Epithelial cell of proximal tubule (primary cell): ENCODE measurements around the gene LRRTM4. TPM values are rescaled to one million over a fixed set of nuclear protein-coding genes. Genes with fewer than 3 reads are reported as not detected.

Experiments used
- DNase-seq: peaks from one replicate; pipeline ENCODE4 v3.0.0-alpha.2; 2011; ENCODE audit warnings: low read depth
- H3K4me3 ChIP-seq: 2 replicates; pipeline ENCODE4 v1.5.1; 2011; ENCODE audit warnings: low read depth, mild to moderate bottlenecking, low read length
- CTCF ChIP-seq: conservative IDR thresholded peaks from 2 replicates; pipeline ENCODE4 v1.5.1; 2012; ENCODE audit warnings: low read depth, mild to moderate bottlenecking, low read length
- total RNA-seq: library from RNA; depleted of rRNA; stranded (reverse); fragments of >200 nt; gene quantifications from 2 replicates; pipeline ENCODE4 v1.2.3, GENCODE V29; 2015

LRRTM4 gene
- total RNA-seq, 1 donor from 2014 or later: not detected

DNA sequence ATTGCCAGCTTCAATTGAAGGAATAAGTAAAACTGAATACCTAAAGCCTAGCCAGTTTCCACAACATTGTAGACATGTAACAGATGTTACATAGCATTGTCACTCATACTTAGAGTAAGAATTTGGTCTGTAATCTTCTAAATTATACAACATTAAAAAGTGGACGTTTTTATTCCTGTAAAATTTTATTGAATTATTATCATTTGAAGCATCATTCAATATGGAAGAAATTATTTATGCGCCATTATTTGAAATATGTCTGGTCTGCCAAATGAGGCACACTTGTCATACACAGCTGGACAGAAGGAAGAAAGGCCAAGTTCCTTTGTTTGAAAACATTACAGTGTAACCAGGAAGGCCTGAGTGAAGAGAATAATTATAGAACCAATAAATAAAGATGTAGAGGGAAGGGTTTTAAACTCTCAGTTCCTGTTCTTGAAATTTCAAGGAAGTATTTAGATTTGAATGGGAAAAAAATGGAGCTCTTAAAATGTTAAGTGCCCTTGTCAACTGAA lies 575.5 kb downstream of the LRRTM4 start:
- DNase-seq: no peak
- no peak overlapping the region for H3K4me3 ChIP-seq
- TF ChIP-seq CTCF: no peak

DNA sequence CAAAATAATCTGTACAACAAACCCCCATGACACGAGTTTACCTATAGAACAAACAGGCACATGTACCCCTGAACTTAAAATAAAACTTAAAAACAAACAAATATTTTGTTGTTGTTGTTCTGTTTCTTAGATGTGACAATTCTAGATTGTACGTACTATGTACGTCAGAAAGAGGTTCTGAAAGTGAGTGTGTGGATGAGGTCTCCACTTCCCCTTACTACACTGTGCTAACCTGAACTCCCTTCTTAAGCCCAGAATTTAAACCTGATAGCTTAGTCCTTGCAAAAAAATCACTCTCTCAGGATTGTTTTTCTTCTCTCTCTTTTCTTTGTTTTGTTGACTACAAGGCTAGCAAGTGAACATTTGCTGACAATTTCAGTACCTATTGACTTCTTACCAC lies 581.6 kb downstream of the LRRTM4 start:
- TF ChIP-seq CTCF: no peak
- no peak overlapping the region for H3K4me3 ChIP-seq
- DNase-seq: no peak

DNA sequence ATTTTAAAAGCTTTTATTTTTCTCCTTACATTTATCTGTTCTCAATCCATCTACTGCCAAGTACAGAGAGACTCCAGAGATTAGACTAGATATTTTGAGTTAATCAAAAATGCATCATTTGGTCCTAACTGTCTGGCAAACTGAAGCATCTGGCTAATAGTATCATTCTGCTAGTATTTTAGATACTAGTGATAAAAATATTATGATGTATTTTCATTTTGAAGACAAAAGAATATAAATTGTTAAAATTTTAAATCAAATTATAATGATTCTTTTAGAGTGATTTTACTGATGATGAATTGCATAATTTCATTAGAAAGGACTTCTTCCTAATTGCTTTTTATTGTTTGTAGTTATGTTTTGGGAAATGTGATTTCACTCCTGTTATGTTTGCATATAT lies 584.0 kb downstream of the LRRTM4 start:
- no peak for TF ChIP-seq CTCF
- no peak overlapping the region for H3K4me3 ChIP-seq
- DNase-seq: no peak

GRCh38 chr2:76932550-76932949 lies 589.6 kb downstream of the LRRTM4 start:
- TF ChIP-seq CTCF: no peak
- H3K4me3 ChIP-seq: no peak overlapping the region
- no peak for DNase-seq

GRCh38 chr2:76930056-76930744 lies 592.0 kb downstream of the LRRTM4 start:
- H3K4me3 ChIP-seq: no peak overlapping the region
- no peak for TF ChIP-seq CTCF
- no peak for DNase-seq

DNA sequence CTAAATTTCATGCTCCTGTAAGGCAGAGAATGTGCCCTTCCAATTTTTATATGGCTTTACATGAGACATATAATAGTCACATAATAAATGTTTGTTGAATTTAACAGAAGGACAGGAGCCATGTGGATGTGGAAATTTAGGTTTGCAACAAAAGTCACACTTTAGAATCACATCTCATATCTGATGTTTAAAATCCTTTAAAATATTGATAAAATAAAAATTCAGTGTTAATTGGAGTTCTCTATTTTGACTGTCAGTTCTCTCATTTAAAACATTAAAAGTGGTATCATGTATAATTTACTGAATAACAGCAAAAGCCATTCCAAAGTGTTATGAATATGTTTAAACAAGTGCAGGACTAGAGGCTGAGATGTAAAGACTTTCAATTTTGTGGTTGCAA lies 594.1 kb downstream of the LRRTM4 start:
- no peak overlapping the region for H3K4me3 ChIP-seq
- TF ChIP-seq CTCF: no peak
- no peak for DNase-seq

- H3K4me3 ChIP-seq: no peak overlapping the region
- no peak for TF ChIP-seq CTCF
- no peak for DNase-seq
Observed at GRCh38 chr2:76921006-76921405, 601.2 kb downstream of the LRRTM4 start.
